LoVo (cell line): Measurements from ENCODE around the gene SSH2.
A peak's percentile ranks its signal among the peaks of the same experiment; 100 is the strongest.
"Not testable (repeated sequence)": the region's sequence is repeated elsewhere in the genome, so short reads cannot be mapped to it uniquely, and the experiment has no call there.

Experiments used
- DNase-seq: peaks from one replicate; pipeline ENCODE4 v3.0.0-alpha.2; 2016; ENCODE audit warnings: low spot score

The SSH2 gene

DNA sequence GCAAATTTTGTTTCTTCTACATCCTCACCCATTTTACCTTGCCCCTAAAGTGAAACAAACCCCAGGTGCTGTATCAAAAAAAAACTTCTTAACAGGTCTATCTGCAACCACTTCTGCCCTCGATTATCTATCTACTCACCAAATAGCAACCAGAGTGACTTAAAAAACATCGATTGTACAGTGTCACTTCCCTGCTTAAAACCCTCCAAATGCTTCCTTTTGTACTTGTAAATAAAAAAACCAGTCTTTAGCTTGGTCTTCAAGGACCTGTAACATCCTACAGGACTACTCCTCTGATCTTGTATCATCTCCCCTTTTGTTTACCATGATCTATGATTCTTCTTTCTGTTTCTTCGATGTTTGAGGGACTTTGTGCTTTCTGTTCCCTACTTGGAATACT, 224.6 kb downstream of the SSH2 start:
- no peak for DNase-seq

- DNase-seq, result no peak
Observed at GRCh38 chr17:29699283-29699682, 230.7 kb downstream of the SSH2 start.

DNA sequence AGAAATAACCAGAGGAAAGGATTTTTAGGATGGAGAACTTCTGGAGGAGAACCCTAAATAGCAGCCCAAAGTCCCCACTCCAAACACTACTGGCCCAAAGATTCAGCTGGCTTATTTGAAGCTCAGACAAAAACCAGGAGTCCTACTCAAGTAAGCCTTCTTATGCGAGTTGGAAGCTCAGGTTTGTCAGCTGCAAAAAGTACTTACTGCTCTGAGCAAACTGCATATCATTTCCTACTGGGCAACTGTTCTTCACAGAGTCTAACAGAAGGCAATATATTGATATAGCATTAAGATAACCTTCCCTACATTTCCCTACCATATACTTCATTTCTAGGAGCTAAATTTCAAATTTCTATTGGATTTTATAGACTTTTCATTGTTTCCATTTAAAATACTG, 231.2 kb downstream of the SSH2 start:
- DNase-seq, result no peak

DNA sequence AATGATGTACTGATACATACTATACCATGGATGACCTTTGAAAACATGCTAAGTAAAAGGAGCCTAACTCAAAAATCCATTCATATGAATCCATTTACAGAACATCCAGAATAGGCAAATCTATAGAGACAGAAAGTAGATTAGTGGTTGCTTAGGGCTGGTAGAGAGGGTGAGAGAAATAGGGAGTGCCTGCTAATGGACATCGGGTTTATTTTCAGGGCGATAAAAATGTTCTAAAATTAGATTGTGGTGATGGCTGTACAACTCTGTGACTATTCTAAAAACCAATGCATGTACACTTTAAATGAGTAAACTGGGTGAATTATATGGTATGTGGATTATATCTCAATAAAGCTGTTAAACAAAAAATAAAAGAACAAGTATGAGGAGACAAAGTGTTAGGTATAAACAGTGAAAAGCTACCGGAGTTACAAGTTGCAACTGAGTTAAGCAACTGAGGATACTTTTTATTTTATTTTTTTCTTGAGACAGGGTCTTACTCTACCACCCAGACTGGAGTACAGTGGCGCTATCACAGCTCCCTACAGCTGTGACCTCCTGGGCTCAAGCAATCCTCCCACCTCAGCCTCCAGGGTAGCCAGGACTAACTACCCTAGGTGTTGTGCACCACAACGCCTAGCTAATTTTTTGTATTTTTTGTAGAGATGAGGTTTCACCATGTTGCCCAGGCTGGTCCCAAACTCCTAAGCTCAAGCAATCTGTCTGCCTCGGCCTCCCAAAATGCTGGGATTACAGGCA, 231.8 kb downstream of the SSH2 start:
- DNase-seq, result no peak

DNA sequence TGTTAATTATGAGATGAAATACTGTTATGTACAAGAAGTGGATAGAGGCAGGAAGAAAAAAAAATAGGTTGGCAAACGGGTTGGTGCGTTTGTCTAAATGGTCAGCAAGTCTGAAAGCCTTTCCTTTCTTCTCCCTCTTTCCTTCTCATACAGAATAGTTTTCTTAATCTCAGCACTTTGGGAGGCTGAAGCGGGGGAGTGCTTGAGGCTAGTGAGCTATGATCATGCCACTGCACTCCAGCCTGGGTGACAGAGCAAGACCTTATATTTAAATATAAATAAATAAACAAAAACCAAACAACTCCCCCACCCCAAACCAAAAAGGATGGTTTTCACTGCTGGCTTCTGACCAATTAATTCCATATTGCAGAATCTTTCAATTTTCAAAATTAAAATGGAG, 232.7 kb downstream of the SSH2 start:
- DNase-seq, result no peak

DNA sequence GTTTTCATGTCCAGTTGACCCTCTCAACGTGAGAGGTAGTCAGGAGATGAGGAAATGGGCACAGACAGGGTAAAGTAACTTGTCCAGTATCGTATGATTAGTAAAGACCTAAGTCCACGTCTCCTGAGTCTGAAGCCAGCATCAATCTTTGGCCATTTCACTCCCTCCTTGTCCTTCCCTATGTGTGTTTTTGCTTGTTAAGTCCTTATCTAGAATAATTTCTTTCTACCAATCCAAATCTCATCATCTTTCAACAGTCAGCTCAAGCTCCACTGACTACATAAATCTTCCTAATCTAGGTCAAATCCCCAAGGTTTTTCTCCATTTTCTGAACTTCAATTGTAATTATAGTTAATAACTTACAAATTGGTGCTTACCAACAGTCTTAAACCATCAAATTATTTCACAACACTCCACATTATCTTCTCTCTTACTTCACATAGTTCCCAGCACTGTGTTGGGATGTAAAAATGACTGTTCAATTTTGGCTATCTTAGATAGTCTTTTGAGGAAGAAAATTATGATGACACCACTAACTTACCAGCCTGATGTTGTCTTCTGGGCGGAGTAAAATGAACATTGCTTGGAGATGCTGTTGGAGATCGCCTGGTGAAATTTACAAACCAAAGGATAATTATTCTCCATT, 235.0 kb downstream of the SSH2 start:
- DNase-seq, result no peak

GRCh38 chr17:29693751-29694150, 236.3 kb downstream of the SSH2 start:
- DNase-seq, result no peak

GRCh38 chr17:29687596-29687995, 242.4 kb downstream of the SSH2 start:
- no peak for DNase-seq

- DNase-seq, result no peak
Observed at GRCh38 chr17:29686993-29687590, 242.9 kb downstream of the SSH2 start.

DNA sequence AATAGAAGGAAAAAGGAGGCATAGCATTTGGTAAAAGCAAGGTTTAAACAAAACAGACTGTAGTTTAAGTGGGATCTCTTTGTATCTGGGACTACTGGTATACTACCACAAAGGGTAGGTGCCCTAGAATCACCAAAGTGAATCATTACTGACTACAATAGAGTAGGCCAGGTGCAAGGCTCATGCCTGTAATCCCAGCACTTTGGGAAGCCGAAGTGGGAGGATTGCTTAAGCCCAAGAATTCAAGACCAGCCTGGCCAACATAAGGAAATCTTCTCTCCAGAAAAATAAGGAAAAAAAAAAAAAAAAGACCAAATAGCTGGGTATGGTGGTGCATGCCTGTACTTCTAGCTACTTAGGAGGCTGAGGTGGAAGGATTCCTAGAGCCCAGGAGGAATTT, 246.5 kb downstream of the SSH2 start:
- no peak for DNase-seq

- DNase-seq, result no peak
Observed at GRCh38 chr17:29682987-29683386, 247.0 kb downstream of the SSH2 start.

- no peak for DNase-seq
Observed at GRCh38 chr17:29682054-29682453, 248.0 kb downstream of the SSH2 start.

DNA sequence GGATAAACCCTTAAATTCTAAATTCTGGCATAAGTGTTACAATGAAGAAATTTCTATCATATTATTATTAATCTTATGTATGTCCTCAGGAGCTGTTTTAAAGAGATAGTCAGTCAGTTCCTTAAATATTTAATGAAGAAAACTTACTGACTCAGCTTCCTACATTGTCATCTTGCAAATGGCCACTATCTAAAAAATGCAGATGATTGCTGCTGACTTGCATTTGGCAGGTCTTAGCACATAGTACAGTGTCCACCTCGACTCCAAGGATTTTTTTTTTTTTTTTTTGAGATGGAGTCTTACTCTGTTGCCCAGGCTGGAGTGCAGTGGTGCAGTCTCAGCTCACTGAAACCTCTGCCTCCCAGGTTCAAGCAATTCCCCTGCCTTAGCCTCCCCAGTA, 252.2 kb downstream of the SSH2 start:
- no peak for DNase-seq

DNA sequence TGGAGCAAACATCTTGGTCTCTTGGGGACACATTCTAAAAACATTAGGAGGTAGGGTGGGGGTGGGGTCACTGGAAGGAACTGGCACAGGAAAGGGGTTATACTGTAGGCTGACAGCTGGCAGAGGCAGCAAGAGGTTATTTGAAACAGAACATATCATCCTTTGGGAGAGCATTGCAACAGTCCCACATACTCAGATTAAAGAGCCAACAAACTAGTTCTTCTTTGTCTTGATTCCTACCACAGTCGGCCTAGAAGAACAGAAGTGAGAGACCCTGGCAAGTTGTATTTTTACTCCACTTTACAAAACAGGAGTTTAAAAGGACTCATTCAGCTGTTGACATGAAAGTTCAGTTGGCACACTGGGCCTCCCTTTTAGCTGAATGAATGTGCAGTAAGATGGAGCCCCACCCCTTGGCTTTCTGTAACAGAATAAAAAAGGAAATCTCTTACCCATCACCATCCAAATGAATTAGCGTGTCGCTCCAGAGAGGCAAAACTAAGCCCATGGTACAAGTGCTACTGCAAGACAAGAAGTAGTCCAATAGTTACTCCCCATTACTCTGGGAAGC, 252.7 kb downstream of the SSH2 start:
- no peak for DNase-seq

DNA sequence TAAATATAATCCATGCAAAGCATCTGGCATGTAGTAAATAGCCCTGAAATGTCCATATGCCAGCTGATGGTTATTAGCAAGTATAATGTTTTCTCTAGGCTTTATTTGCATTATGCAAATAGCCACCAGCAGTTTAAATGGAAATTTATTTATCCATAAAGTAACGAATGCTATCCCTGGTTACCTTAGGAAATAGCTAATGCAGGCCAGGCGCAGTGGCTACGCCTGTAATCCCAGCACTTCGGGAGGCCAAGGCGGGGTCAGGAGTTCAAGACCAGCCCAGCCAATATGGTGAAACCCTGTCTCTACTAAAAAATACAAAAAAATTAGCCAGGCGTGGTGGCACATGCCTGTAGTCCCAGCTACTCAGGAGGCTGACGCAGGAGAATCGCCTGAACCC, 254.1 kb downstream of the SSH2 start:
- not testable (repeated sequence) for DNase-seq

GRCh38 chr17:29674281-29674680, 255.7 kb downstream of the SSH2 start:
- no peak for DNase-seq

GRCh38 chr17:29671661-29672060, 258.4 kb downstream of the SSH2 start:
- DNase-seq, result no peak

GRCh38 chr17:29669266-29669665, 260.8 kb downstream of the SSH2 start:
- no peak for DNase-seq

DNA sequence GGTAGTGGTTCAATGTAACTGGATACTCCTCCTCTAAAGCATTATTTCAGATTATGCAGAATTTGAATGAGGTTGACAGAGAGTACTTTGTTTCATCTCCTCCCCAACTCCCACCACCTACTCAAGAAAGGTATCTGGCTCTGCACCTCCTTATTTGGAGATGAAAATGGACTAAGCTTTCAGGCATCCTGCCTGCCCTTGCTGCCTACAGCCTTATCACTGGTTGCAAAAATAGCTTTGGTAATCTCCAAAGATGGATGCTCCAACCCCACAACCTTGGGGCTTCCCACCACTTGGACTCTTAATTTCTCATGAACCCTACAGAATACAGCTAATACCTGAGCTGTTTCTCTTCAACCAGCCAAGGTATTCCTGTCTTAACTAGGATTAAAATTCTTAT, 262.1 kb downstream of the SSH2 start:
- no peak for DNase-seq

GRCh38 chr17:29665481-29665810, 264.6 kb downstream of the SSH2 start:
- no peak for DNase-seq

- peak; percentile 13 for DNase-seq
Observed at GRCh38 chr17:29664743-29665480, 265.1 kb downstream of the SSH2 start.

- no peak for DNase-seq
Observed at GRCh38 chr17:29663155-29663554, 266.9 kb downstream of the SSH2 start.

- DNase-seq, result no peak
Observed at GRCh38 chr17:29661213-29661612, 268.8 kb downstream of the SSH2 start.
